ENCODE results near the gene BCAS3. TPM values are rescaled to one million over a fixed set of nuclear protein-coding genes. Genes with fewer than 3 reads are reported as not detected.
"Not testable (repeated sequence)": the region's sequence is repeated elsewhere in the genome, so short reads cannot be mapped to it uniquely, and the experiment has no call there.

BCAS3 gene
- total RNA-seq, 1 donor from 2014 or later = 15.2 TPM

DNA sequence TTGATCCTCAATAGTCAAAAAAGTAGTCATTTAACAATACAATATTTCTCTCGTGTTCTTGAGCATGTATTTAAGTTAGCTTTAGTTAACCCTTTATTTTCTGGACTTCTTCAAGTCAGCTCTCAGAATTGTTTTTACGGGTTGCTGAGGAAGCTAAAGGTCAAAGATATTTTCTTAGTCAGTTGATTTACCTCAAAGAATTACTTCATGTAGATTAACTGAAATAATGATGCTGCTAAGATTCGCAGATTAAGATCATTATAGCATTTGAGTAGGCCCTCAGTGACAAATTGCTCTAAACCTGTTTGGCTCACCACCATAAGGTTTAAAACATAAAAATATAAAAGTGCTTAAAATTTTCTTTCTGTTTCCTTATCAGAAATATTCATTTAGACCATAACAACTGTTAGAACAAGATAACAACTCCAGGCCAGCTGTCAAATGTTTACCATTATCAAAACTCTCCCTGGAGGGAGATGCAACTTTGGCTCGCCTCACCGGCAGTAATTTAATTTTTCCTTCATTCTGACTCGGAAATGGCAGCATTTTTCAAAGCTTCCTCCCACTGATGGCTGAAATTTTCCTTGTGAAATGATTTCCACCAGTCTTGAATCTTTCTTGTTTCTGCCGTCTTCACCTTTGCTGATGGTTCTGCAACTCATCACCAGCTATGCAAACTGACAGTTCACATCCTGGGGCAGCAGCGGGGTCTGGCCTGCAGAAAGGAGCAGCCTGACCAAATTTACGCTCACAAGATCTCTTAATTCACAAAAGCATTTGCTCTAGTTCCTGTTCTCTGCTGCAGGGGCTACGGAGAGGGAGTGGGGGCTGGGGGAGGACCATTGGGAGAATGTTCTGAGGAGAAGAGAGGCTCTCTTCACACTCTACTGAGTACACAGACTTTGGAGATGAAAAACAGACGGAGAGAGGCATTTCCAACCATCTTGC is 467.2 kb downstream of the BCAS3 start:
- DNase-seq (ENCODE audit: low read depth) = no peak
- TF ChIP-seq, protein P1, sequence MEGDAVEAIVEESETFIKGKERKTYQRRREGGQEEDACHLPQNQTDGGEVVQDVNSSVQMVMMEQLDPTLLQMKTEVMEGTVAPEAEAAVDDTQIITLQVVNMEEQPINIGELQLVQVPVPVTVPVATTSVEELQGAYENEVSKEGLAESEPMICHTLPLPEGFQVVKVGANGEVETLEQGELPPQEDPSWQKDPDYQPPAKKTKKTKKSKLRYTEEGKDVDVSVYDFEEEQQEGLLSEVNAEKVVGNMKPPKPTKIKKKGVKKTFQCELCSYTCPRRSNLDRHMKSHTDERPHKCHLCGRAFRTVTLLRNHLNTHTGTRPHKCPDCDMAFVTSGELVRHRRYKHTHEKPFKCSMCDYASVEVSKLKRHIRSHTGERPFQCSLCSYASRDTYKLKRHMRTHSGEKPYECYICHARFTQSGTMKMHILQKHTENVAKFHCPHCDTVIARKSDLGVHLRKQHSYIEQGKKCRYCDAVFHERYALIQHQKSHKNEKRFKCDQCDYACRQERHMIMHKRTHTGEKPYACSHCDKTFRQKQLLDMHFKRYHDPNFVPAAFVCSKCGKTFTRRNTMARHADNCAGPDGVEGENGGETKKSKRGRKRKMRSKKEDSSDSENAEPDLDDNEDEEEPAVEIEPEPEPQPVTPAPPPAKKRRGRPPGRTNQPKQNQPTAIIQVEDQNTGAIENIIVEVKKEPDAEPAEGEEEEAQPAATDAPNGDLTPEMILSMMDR (conservative IDR thresholded peaks at IDR 0.05; ENCODE audit: low read depth, low read length) = no peak
- no peak overlapping the region for H3K4me3 ChIP-seq (ENCODE audit: low read depth, low read length)

DNA sequence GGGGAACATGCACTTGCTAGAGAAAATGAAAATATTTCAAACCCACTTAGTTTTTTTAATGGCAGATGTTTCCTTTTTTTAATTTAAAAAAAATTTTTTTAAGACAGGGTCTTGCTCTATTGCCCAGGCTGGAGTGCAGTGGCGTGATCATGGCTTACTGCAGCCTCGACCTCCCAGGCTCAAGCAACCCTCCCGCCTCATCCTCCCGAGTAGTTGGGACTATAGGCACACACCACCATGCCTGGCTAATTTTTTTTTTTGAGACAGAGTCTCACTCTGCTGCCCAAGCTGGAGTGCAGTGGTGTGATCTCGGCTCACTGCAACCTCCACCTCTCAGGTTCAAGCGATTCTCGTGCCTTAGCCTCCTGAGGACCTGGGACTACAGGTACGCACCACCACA is 469.2 kb downstream of the BCAS3 start:
- DNase-seq (ENCODE audit: low read depth) = not testable (repeated sequence)

DNA sequence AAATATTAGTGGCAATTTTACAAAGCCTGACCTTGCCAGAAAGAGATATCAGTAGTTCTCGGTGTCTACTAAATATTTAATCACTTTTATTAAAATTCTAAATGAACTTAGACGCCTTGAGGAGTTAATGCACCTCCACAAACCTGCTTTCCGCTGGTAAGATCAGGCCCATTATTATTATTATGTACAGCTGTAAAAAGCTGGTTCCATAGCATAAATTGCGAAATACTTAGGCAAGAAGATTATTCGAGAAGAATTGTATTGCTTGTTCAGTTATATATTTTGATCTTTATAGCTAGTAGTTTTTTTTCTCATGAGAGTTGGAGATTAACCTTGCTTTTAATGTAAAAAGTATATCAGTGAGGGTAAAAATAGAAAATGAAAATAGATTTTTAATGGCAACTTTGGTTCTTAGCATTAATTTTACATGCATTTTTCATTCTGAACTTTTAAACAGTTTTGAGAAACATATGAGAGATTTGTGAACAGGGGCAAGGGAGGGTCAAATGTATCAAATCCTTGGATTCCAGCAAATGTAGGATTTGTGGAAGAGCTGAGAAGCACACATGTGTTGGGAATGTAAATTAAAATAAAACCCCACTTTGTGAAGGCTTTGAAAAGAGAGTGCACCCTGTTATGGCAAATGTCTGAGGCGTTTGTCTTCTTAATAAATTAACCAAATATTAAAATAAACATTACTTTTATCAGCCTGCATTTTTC is 471.6 kb downstream of the BCAS3 start:
- no peak overlapping the region for H3K4me3 ChIP-seq (ENCODE audit: low read depth, low read length)
- DNase-seq (ENCODE audit: low read depth) = no peak
- TF ChIP-seq, protein P1 (conservative IDR thresholded peaks at IDR 0.05; ENCODE audit: low read depth, low read length) = no peak

More for the DNA sequence above, 469.2 kb downstream of the BCAS3 start:
- not testable (repeated sequence) for H3K4me3 ChIP-seq (ENCODE audit: low read depth, low read length)

DNA sequence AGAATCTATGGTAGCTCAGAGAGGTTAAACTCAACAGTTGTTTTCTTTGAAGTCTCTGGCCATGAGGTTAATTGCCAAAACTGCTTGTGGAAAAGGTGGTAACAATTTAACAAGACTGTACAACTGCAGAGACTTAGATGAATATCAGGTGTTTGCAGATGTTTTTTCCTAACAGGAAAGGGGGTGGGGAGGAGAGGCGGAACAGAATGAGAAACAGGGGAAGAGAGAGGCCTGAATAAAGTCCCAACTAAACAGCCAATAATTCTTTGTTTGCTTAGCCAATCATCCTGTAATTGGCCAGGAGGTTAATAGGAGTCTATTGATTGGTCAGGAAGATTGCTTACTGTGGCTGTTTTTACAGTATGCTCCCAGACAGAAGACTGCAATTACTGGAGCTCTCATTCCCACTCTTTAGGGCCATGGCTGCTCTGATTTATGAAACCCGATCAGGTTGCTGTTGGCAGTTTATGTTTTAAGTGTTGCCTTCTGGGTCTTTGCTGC is 472.3 kb downstream of the BCAS3 start:
- no peak for DNase-seq (ENCODE audit: low read depth)
- TF ChIP-seq, protein P1 (conservative IDR thresholded peaks at IDR 0.05; ENCODE audit: low read depth, low read length) = no peak
- H3K4me3 ChIP-seq (ENCODE audit: low read depth, low read length) = no peak overlapping the region

DNA sequence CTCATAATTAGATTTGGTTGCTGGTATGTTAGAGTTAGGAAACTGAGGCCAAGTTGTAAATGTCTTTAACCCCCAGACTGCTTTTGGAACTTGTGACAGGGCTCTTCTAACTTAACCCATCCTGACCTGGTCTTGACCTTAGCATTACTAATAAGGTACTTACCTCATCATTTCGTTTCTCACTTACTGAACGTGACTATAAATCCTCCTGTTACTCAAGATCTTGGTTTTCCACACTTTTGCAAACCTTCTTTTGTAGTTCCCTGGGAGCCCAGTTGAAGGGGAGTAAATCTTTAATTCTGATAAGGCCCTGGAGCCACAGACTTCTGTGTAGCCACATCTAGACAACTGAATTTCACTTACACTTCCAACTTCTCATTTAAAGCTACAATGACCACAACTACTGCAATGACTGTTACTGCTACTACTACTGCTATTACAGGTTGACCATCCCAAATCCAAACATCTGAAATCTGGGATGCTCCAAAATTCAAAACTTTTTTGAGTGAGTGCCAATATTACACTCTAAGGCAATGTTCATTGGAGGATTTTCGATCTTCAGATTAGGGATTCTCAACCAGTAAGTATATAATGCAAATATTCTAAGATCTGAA is 473.1 kb downstream of the BCAS3 start:
- TF ChIP-seq, protein P1 (conservative IDR thresholded peaks at IDR 0.05; ENCODE audit: low read depth, low read length) = no peak
- no peak overlapping the region for H3K4me3 ChIP-seq (ENCODE audit: low read depth, low read length)
- DNase-seq (ENCODE audit: low read depth) = no peak

DNA sequence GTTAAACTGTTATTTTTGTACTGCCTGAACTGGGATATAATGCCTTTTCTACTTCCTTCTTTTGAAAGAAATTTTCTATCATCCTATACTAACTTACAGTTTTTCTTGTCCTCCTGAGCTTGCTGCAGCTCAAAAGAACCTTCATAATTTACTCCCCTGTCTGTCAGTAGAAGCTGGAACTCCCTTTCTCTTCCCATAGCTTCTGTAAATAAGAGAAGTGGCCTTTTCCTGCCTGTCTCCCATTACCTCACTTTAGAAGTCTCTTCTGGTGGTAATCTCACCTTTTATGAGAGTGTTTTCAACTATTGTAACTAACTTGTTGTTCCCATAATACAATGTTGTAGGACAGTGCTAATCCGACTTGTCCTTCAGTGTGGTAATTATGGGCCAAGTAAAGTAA is 475.2 kb downstream of the BCAS3 start:
- DNase-seq (ENCODE audit: low read depth) = no peak
- no peak overlapping the region for H3K4me3 ChIP-seq (ENCODE audit: low read depth, low read length)
- TF ChIP-seq, protein P1 (conservative IDR thresholded peaks at IDR 0.05; ENCODE audit: low read depth, low read length) = no peak
